Right cardiac atrium (tissue), 5 donors: Measurements from ENCODE around the gene ZBED2. TPM values are rescaled to one million over a fixed set of nuclear protein-coding genes. Genes with fewer than 3 reads are reported as not detected.

Source experiments
- polyA plus RNA-seq: library from polyadenylated mRNA; stranded (reverse); fragments of 200-250 nt; gene quantifications from one replicate; pipeline ENCODE4 v1.2.3, GENCODE V29; 2013
- total RNA-seq, 4 donors: library from RNA; stranded (reverse); fragmentation: NEBNext Ultra II Directional; extraction: Animal tissue kit (Norgen Biotek cat#: 25700); gene quantifications; one replicate each; pipeline ENCODE4 v1.2.1, GENCODE V29; 2021
- donor health status: healthy with polysubstance abuse.
- donor health status: DM: no; HTN: yes; CAD: no.
- donor health status: DM: no; HTN: no; CAD: no.
- donor health status: DM: no; HTN: yes; CAD: no; lungs with severe emphysema.
- donor health status: DM: yes; HTN: yes; CAD: no.

Gene ZBED2
- total and polyA plus RNA-seq, 5 donors, result not detected

Other genes starting within 250 kb of the ZBED2 start
- gene CD96, start 53.1 kb downstream of the ZBED2 start, total RNA-seq, result 1 to 10 TPM in 1 of 4 donors, under 1 TPM in 3; 0.14 to 1.9 (median 0.49) TPM
- gene CD96, start 53.1 kb downstream of the ZBED2 start, polyA plus RNA-seq, result 0.16 TPM
- under 1 TPM; 0.29 to 0.61 (median 0.55) TPM for gene PLCXD2, start 79.3 kb upstream of the ZBED2 start, total RNA-seq
- gene PLCXD2, start 79.3 kb upstream of the ZBED2 start, polyA plus RNA-seq, result 0.27 TPM